GM12878 (cell line): ENCODE measurements around the gene SOX6.

ENCODE experiments used
- EP300 ChIP-seq, 2 experiments: fragments of 150-350 bp in 1 of 2; IDR thresholded peaks; 2 replicates each; pipeline ENCODE4 v1.6.1; 2011 to 2012; ENCODE audit warnings: low read depth in 2 of 2, low read length in 2 of 2, borderline replicate concordance in 1 of 2, improper control_type of control experiment in 1 of 2, inconsistent platforms in 1 of 2; ENCODE audit not compliant: control insufficient read depth in 1 of 2
- NFYA ChIP-seq: IDR thresholded peaks from 2 replicates; pipeline ENCODE4 v1.6.1; 2011; ENCODE audit warnings: low read depth, mild to moderate bottlenecking, low read length, improper control_type of control experiment, borderline replicate concordance
- ZBED1 ChIP-seq: IDR thresholded peaks from 2 replicates; pipeline ENCODE4 v1.6.1; 2016; ENCODE audit warnings: borderline replicate concordance
- TF ChIP-seq, protein P1 (sequence below), 3 experiments: IDR thresholded peaks in 2 of 3; conservative IDR thresholded peaks in 1 of 3; 2 replicates each; pipeline ENCODE4 v1.5.1; 2011; ENCODE audit warnings: low read depth in 3 of 3, low read length in 3 of 3, mild to moderate bottlenecking in 3 of 3, control low read depth in 2 of 3, moderate library complexity in 2 of 3, inconsistent platforms in 1 of 3, mixed read lengths in 1 of 3; ENCODE audit not compliant: control insufficient read depth in 2 of 3, insufficient read depth in 1 of 3; ENCODE audit errors: extremely low read depth in 1 of 3
- TF ChIP-seq, protein P2 (sequence below): fragments of 450-650 bp; IDR thresholded peaks from 2 replicates; pipeline ENCODE4 v1.6.1; 2016; ENCODE audit warnings: mild to moderate bottlenecking

DNA sequence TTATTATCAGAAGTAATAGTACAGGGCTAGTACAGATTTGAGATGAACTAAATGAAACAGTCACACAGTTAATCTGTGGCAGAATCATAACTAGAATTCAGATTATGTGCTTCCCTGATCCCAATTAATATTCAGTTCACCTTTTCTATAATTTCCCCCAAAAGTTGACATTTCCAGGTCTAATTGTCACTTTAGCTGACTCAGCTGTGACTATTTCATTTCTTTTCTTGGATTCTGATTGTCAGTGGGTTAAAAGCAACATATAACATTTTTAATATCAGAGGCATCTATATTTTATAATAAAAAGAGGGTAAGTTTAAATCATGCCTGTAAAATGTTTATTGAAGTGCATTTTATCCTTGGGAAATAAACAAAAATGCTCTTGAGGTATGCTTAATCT, 28.8 kb upstream of the SOX6 start:
- TF ChIP-seq, protein P1, sequence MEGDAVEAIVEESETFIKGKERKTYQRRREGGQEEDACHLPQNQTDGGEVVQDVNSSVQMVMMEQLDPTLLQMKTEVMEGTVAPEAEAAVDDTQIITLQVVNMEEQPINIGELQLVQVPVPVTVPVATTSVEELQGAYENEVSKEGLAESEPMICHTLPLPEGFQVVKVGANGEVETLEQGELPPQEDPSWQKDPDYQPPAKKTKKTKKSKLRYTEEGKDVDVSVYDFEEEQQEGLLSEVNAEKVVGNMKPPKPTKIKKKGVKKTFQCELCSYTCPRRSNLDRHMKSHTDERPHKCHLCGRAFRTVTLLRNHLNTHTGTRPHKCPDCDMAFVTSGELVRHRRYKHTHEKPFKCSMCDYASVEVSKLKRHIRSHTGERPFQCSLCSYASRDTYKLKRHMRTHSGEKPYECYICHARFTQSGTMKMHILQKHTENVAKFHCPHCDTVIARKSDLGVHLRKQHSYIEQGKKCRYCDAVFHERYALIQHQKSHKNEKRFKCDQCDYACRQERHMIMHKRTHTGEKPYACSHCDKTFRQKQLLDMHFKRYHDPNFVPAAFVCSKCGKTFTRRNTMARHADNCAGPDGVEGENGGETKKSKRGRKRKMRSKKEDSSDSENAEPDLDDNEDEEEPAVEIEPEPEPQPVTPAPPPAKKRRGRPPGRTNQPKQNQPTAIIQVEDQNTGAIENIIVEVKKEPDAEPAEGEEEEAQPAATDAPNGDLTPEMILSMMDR (IDR thresholded peaks at IDR 0.05 in 2 of 3, conservative IDR thresholded peaks at IDR 0.05 in 1 of 3; ENCODE audit: control insufficient read depth in 2 of 3, extremely low read depth in 1 of 3, insufficient read depth in 1 of 3, low read depth in 3 of 3, low read length in 3 of 3), result no peak
- TF ChIP-seq NFYA, result no peak
- TF ChIP-seq, protein P2, sequence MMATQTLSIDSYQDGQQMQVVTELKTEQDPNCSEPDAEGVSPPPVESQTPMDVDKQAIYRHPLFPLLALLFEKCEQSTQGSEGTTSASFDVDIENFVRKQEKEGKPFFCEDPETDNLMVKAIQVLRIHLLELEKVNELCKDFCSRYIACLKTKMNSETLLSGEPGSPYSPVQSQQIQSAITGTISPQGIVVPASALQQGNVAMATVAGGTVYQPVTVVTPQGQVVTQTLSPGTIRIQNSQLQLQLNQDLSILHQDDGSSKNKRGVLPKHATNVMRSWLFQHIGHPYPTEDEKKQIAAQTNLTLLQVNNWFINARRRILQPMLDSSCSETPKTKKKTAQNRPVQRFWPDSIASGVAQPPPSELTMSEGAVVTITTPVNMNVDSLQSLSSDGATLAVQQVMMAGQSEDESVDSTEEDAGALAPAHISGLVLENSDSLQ, result no peak
- no peak for TF ChIP-seq EP300 (IDR thresholded peaks at IDR 0.05; ENCODE audit: borderline replicate concordance in 1 of 2, control insufficient read depth in 1 of 2, low read depth in 2 of 2, low read length in 2 of 2)
- TF ChIP-seq ZBED1, result no peak
